ENCODE measurements around the gene BMP7. TPM values are rescaled to one million over a fixed set of nuclear protein-coding genes. Genes with fewer than 3 reads are reported as not detected.

BMP7 gene
- total and polyA plus RNA-seq, 2 of the 13 experiments (the other 11 are each of a cell fraction or from before 2014, with no cell fraction given), result not detected

- no peak for TF ChIP-seq TFDP2 (CRISPR knock-in tag; IDR thresholded peaks at IDR 0.05)
- no peak for TF ChIP-seq NR3C1 (CRISPR knock-in tag; IDR thresholded peaks at IDR 0.05)
- TF ChIP-seq ZNF614 (CRISPR knock-in tag; IDR thresholded peaks at IDR 0.05; ENCODE audit: borderline replicate concordance), result no peak
- no peak for TF ChIP-seq MTF1 (CRISPR knock-in tag; IDR thresholded peaks at IDR 0.05)
- TF ChIP-seq ZNF143 (CRISPR knock-in tag; IDR thresholded peaks at IDR 0.05), result no peak
- TF ChIP-seq ZNF317 (CRISPR knock-in tag; IDR thresholded peaks at IDR 0.05), result no peak
Measured at GRCh38 chr20:57237585-57237953, 28.9 kb downstream of the BMP7 start (continued).

DNA sequence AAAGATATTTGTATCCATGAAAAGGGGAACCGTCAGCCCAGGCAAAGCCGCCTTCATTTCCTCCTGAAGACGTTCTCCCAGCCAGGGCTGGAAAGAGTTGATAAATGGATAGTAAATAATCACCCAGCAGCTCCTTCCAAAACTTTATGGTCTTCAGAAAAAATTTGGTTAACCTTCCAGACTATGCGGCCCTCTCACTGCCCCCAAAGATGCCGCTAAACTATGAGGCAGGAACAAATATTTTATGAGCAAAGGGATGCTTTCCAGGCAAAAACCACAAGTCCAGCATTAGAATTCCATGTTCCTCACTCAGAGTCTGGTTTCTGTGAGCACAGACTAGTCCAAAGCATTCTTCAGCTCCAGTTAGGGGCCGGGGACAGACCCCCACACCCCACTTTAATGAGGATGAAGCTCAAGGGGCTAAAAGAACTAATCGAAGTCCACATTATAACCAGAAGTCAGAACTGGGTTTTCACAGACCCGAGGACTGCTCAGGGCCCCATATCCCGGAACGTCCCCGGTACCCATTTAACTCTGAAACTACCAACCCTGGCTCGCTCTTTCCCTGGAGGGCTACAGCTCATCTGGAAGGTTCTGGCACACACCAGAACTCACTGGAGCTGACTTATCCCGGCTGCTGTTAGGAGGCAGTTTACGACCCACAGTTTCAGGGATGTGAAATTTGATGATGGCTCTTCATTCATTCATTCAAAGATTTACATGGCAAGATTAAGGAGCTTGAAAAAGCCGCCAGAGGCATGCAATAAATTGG, 29.4 kb downstream of the BMP7 start:
- DNase-seq (ENCODE audit: low spot score), result no peak
- WGBS (ENCODE audit: low lambda C conversion rate), result 26% methylated on average over 15 of the region's 15 CpGs
- intact Hi-C loops (cut with micrococcal nuclease; ENCODE audit: unreplicated experiment) (no loop called here), in situ Hi-C loops (cut with HindIII; ENCODE audit: extremely low pct_ligation_motif_present, low pct_unique_long_range_greater_than_20kb) (no loop called here)
- Histone ChIP-seq H3K4me3 (replicated peaks in 1 of 3; ENCODE audit: insufficient read depth in 1 of 3, low read depth in 2 of 3, low read length in 3 of 3) (no peak overlapping the region), H3K9ac (ENCODE audit: insufficient read depth, low read depth, low read length) (no peak overlapping the region), H3K79me2 (ENCODE audit: insufficient read depth, low read length) (no peaks in the 10 kb centered on the region), H4K20me1 (ENCODE audit: insufficient read depth, low read length) (no peaks in the 10 kb centered on the region), H3K9me3 (ENCODE audit: low read length) (no peaks in the 10 kb centered on the region), H3K36me3 (replicated peaks in 1 of 2; ENCODE audit: control insufficient read depth in 1 of 2, insufficient read depth in 2 of 2, low read length in 2 of 2) (no peaks in the 10 kb centered on the region), H3K27ac (ENCODE audit: extremely low read length, insufficient read depth, low read length) (no peak overlapping the region), H3K4me1 (ENCODE audit: insufficient read depth, low read length) (no peaks in the 10 kb centered on the region), H2AFZ (ENCODE audit: low read length) (no peak overlapping the region), H3K4me2 (ENCODE audit: low read depth, low read length) (no peak overlapping the region), H3K27me3 (ENCODE audit: control insufficient read depth in 1 of 2, insufficient read depth in 2 of 2, low read length in 2 of 2) (peaks cover 0 to 41% of the 10 kb centered on the region in 2 experiments; a peak in 3 of 5 replicates)
- no peak for TF ChIP-seq ISX (CRISPR knock-in tag; conservative IDR thresholded peaks at IDR 0.05)
- TF ChIP-seq TBP (CRISPR knock-in tag; IDR thresholded peaks at IDR 0.05), result no peak
- TF ChIP-seq KDM6A (CRISPR knock-in tag; IDR thresholded peaks at IDR 0.05; ENCODE audit: low read depth), result no peak
- TF ChIP-seq, protein P1, sequence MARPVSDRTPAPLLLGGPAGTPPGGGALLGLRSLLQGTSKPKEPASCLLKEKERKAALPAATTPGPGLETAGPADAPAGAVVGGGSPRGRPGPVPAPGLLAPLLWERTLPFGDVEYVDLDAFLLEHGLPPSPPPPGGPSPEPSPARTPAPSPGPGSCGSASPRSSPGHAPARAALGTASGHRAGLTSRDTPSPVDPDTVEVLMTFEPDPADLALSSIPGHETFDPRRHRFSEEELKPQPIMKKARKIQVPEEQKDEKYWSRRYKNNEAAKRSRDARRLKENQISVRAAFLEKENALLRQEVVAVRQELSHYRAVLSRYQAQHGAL (CRISPR knock-in tag; IDR thresholded peaks at IDR 0.05; ENCODE audit: not compliant biosample characterization), result no peak
- TF ChIP-seq, protein P2, sequence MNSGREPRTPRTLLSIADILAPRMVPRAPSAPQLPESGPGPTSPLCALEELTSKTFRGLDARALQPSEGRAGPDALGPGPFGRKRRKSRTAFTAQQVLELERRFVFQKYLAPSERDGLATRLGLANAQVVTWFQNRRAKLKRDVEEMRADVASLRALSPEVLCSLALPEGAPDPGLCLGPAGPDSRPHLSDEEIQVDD (CRISPR knock-in tag; IDR thresholded peaks at IDR 0.05; ENCODE audit: borderline replicate concordance), result no peak
- no peak for TF ChIP-seq IKZF5 (CRISPR knock-in tag; IDR thresholded peaks at IDR 0.05)
- no peak for TF ChIP-seq ERF (CRISPR knock-in tag; IDR thresholded peaks at IDR 0.05)
- TF ChIP-seq ZNF3 (CRISPR knock-in tag; IDR thresholded peaks at IDR 0.05), result no peak
- no peak for TF ChIP-seq ZNF775 (CRISPR knock-in tag; IDR thresholded peaks at IDR 0.05; ENCODE audit: borderline replicate concordance)
- TF ChIP-seq GRHL1 (CRISPR knock-in tag; conservative IDR thresholded peaks at IDR 0.05), result no peak
- no TSS peak for BruUV-seq (replicated peaks)
- no peak for FAIRE-seq
- CTCF ChIA-PET (ENCODE audit: low intra/inter-chr PET ratio, low total read pairs), result no interaction called here
- POLR2A ChIA-PET, result no interaction called here
- ATAC-seq, result no peak
